DMS114 treated with DMSO at 0.1 percent for 48 hours (cell line): ENCODE results near the gene TMEM245.
"Not testable (repeated sequence)": the region's sequence is repeated elsewhere in the genome, so short reads cannot be mapped to it uniquely, and the experiment has no call there.

Source experiments
- DNase-seq: peaks from one replicate; lab custom pipeline; 2025; ENCODE audit not compliant: unreplicated experiment; lab: John Stamatoyannopoulos, UW

The TMEM245 gene

GRCh38 chr9:109003116-109003515 lies 116.6 kb downstream of the TMEM245 start:
- DNase-seq: no peak

GRCh38 chr9:109002141-109002540 lies 117.6 kb downstream of the TMEM245 start:
- DNase-seq: no peak

GRCh38 chr9:109001275-109001676 lies 118.5 kb downstream of the TMEM245 start:
- DNase-seq: no peak

- DNase-seq: no peak
These were observed 122.6 kb downstream of the TMEM245 start for GRCh38 chr9:108997112-108997511.

GRCh38 chr9:108996643-108997042 lies 123.1 kb downstream of the TMEM245 start:
- DNase-seq: no peak

- no peak for DNase-seq
These were observed 125.1 kb downstream of the TMEM245 start for GRCh38 chr9:108994695-108995094.

- DNase-seq: no peak
These were observed 128.3 kb downstream of the TMEM245 start for GRCh38 chr9:108991479-108991878.

GRCh38 chr9:108983885-108984284 lies 135.9 kb downstream of the TMEM245 start:
- DNase-seq: no peak

- no peak for DNase-seq
These were observed 138.9 kb downstream of the TMEM245 start for GRCh38 chr9:108980893-108981292.

- DNase-seq: no peak
These were observed 141.5 kb downstream of the TMEM245 start for GRCh38 chr9:108978205-108978604.

- DNase-seq: no peak
These were observed 145.9 kb downstream of the TMEM245 start for GRCh38 chr9:108973895-108974294.

- no peak for DNase-seq
These were observed 147.0 kb downstream of the TMEM245 start for GRCh38 chr9:108972626-108973209.

- DNase-seq: no peak
These were observed 147.6 kb downstream of the TMEM245 start for GRCh38 chr9:108972186-108972585.

GRCh38 chr9:108971392-108971791 lies 148.4 kb downstream of the TMEM245 start:
- not testable (repeated sequence) for DNase-seq

- no peak for DNase-seq
These were observed 151.8 kb downstream of the TMEM245 start for GRCh38 chr9:108967916-108968315.
